Panc1 (cell line): ENCODE results near the gene MIS18A. TPM values are rescaled to one million over a fixed set of nuclear protein-coding genes. Genes with fewer than 3 reads are reported as not detected.
"Not testable (repeated sequence)": the region's sequence is repeated elsewhere in the genome, so short reads cannot be mapped to it uniquely, and the experiment has no call there.

Source experiments
- ATAC-seq: fragments of 200-7000 bp; cut with Tn5 transposase; 2 replicates; pipeline ENCODE4 v1.9.1; 2020; ENCODE audit warnings: mild to moderate bottlenecking, moderate library complexity
- BruUV-seq: library from RNA; stranded (reverse); fragments of 400-500 nt; replicated peaks from 2 replicates; lab custom pipeline; 2021; lab: Mats Ljungman, UMichigan
- CTCF ChIA-PET: fragments of 300-600 bp; sonication (Branson Sonifier 250); formaldehyde crosslinking; loops from one replicate; lab custom pipeline; 2022; ENCODE audit warnings: antibody characterized with exemption; lab: Charles Lee
- POLR2A ChIA-PET: fragments of 300-600 bp; sonication (Branson Sonifier 250); formaldehyde crosslinking; loops from one replicate; lab custom pipeline; 2022; ENCODE audit warnings: antibody characterized with exemption; lab: Charles Lee
- DNase-seq: peaks from one replicate; pipeline ENCODE4 v3.0.0-alpha.2; 2010; ENCODE audit warnings: low read depth, low spot score
- H3K27ac ChIP-seq: 2 replicates; pipeline ENCODE4 v1.5.1; 2011; ENCODE audit warnings: mild to moderate bottlenecking, low read length, inconsistent platforms
- H3K27me3 ChIP-seq: fragments of 200-500 bp; sonication (Bioruptor generic); 2 replicates; pipeline ENCODE4 v1.6.0; 2014; ENCODE audit warnings: low read length, inconsistent platforms; ENCODE audit not compliant: control insufficient read depth, insufficient read depth
- H3K36me3 ChIP-seq: fragments of 200-500 bp; sonication (Bioruptor generic); 2 replicates; pipeline ENCODE4 v1.5.1; 2014; ENCODE audit warnings: inconsistent platforms, mild to moderate bottlenecking, low read length, moderate library complexity; ENCODE audit not compliant: control insufficient read depth, insufficient read depth
- H3K4me1 ChIP-seq: 2 replicates; pipeline ENCODE4 v1.5.1; 2011; ENCODE audit warnings: inconsistent platforms, mild to moderate bottlenecking, low read length, moderate library complexity; ENCODE audit not compliant: control insufficient read depth, insufficient read depth
- H3K4me3 ChIP-seq, 2 experiments: 2 replicates each; pipeline ENCODE4 v1.5.1; 2011 to 2012; ENCODE audit warnings: low read depth in 2 of 2, low read length in 2 of 2, mild to moderate bottlenecking in 2 of 2, inconsistent platforms in 1 of 2, moderate library complexity in 1 of 2
- H3K9me3 ChIP-seq: fragments of 200-500 bp; sonication (Bioruptor generic); 2 replicates; pipeline ENCODE4 v1.5.1; 2014; ENCODE audit warnings: low read depth, mild to moderate bottlenecking, inconsistent platforms, low read length, moderate library complexity; ENCODE audit not compliant: control insufficient read depth, insufficient read depth
- CTCF ChIP-seq: fragments of 450-650 bp; IDR thresholded peaks from 2 replicates; pipeline ENCODE4 v1.5.1; 2017; ENCODE audit warnings: mild to moderate bottlenecking
- POLR2AphosphoS5 ChIP-seq: IDR thresholded peaks from 2 replicates; pipeline ENCODE4 v1.6.1; 2012; ENCODE audit warnings: mild to moderate bottlenecking, low read depth, low read length, moderate library complexity
- SIN3A ChIP-seq: IDR thresholded peaks from 2 replicates; pipeline ENCODE4 v1.6.1; 2012; ENCODE audit warnings: low read depth, mild to moderate bottlenecking, low read length, moderate library complexity, borderline replicate concordance; ENCODE audit not compliant: insufficient read depth
- in situ Hi-C: cut with HindIII; loops from 2 replicates; pipeline ENCODE4 v1.10.0; 2016; ENCODE audit warnings: low sequenced_read_pairs, low pct_unique_long_range_greater_than_20kb
- intact Hi-C: fragments of 100-400 bp; cut with micrococcal nuclease; formaldehyde crosslinking; loops from one replicate; pipeline ENCODE4 v1.10.0; 2022; ENCODE audit not compliant: unreplicated experiment
- total RNA-seq: library from RNA; stranded (reverse); gene quantifications from one replicate; pipeline ENCODE4 v1.2.1, GENCODE V29; 2021; ENCODE audit not compliant: unreplicated experiment

Gene MIS18A
- total RNA-seq, 1 experiment from 2014 or later: 16.3 TPM

- POLR2A ChIA-PET: no interaction called here
- CTCF ChIA-PET: interaction anchor here (0.6 kb wide), 1 partner anchor 13 kb away, joined by 5 read pairs; no protein-coding TSS in a partner anchor
- no peak overlapping the region for H3K27ac ChIP-seq
- no TSS peak for BruUV-seq
- in situ Hi-C loops: no loop called here
- H3K36me3 ChIP-seq: no peaks in the 10 kb centered on the region
- TF ChIP-seq CTCF (no peak), SIN3A (no peak)
- DNase-seq (no peak), ATAC-seq (no peak)
- no peaks in the 10 kb centered on the region for H3K9me3 ChIP-seq
- H3K27me3 ChIP-seq: peaks cover 5% of the 10 kb centered on the region; the same call in 1 of the 2 replicates
- intact Hi-C loops: no loop called here
- H3K4me1 ChIP-seq: no peaks in the 10 kb centered on the region; the same call in 1 of the 2 replicates
- no peak overlapping the region for H3K4me3 ChIP-seq
Observed at GRCh38 chr21:32260130-32260529, 18.7 kb downstream of the MIS18A start.

DNA sequence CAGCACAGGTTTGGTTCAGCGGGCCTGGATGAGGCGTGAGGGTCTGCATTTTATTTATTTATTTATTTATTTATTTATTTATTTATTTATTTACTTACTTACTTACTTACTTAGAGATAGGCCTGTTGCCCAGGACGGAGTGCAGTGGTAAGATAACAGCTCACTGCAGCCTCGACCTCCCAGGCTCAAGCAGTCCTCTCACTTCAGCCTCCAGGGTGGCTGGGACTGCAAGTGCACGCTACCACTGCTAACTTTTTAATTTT lies 20.1 kb downstream of the MIS18A start:
- BruUV-seq, in situ Hi-C loops, DNase-seq, H3K4me1 ChIP-seq, H3K27me3 ChIP-seq, ATAC-seq, CTCF ChIA-PET, H3K27ac ChIP-seq, H3K4me3 ChIP-seq, H3K36me3 ChIP-seq, POLR2A ChIA-PET, H3K9me3 ChIP-seq: not testable (repeated sequence)
- intact Hi-C loops: loop anchor here (2.0 kb wide), 2 partner anchors 392 to 478 kb away; no protein-coding TSS in a partner anchor

- Histone ChIP-seq H3K4me3 (no peak overlapping the region), H3K27ac (no peak overlapping the region), H3K27me3 (peaks cover 5% of the 10 kb centered on the region; the same call in 1 of the 2 replicates), H3K36me3 (no peaks in the 10 kb centered on the region), H3K4me1 (no peaks in the 10 kb centered on the region; the same call in 1 of the 2 replicates), H3K9me3 (no peaks in the 10 kb centered on the region)
- CTCF ChIA-PET: interaction anchor here (0.6 kb wide), 1 partner anchor 94 kb away, joined by 3 read pairs; no protein-coding TSS in a partner anchor
- DNase-seq (peak; percentile 53), ATAC-seq (peak; percentile 94)
- BruUV-seq: no TSS peak
- TF ChIP-seq POLR2AphosphoS5: no peak
- peak; percentile 78 for TF ChIP-seq CTCF
- POLR2A ChIA-PET: no interaction called here
- in situ Hi-C loops (no loop called here), intact Hi-C loops (loop anchor here (2.0 kb wide), 2 partner anchors 391 to 477 kb away; no protein-coding TSS in a partner anchor)
Observed at GRCh38 chr21:32257962-32258785, 20.7 kb downstream of the MIS18A start.
